Occipital lobe (tissue), 2 donors: ENCODE data around the gene FFAR1. TPM values are rescaled to one million over a fixed set of nuclear protein-coding genes. Genes with fewer than 3 reads are reported as not detected.

Experiments
- DNase-seq: peaks from one replicate; lab custom pipeline; 2025; lab: John Stamatoyannopoulos, UW
- total RNA-seq: library from RNA; depleted of rRNA; stranded (reverse); fragments of >200 nt; gene quantifications from one replicate; pipeline ENCODE4 v1.2.3, GENCODE V29; 2014

Gene FFAR1, protein sequence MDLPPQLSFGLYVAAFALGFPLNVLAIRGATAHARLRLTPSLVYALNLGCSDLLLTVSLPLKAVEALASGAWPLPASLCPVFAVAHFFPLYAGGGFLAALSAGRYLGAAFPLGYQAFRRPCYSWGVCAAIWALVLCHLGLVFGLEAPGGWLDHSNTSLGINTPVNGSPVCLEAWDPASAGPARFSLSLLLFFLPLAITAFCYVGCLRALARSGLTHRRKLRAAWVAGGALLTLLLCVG (N-terminal part only)
- total RNA-seq = not detected

DNA sequence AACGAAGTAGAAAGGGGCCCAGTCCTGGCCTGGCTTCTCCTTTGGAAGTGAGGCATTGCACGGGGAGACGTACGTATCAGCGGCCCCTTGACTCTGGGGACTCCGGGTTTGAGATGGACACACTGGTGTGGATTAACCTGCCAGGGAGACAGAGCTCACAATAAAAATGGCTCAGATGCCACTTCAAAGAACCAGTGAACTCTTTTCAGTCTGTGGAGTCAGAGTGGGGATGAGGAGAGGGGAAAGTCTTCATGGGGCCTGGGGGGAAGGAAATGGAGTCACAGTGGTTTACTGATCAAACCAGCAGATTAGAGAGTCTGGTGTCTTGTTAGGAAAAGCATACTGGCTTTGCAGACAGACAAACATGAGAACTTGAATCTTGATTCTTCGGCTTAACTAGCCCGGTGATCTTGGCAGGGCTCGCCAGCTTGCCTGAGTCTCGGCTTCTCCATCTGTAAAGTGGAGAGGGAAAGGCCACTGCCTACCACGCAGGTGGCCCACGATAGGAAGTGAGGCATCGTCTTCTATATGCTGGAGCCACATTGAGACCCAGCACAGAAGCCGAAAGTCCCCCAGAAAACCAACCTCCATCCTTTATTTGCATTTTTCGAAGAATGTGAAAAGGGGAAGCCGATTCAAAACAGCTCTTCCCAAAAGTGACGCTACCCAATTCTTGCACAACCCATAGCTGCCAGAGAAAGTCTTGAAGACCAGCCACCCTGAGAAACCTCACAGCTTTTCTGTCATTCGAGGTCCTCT is at the start of gene FFAR1:
Gene FFAR1, plus strand, starts transcription at position 732 of the 759 bp plus-strand sequence. CDS start 3,650 bp downstream, outside the sequence.
- no peak for DNase-seq

DNA sequence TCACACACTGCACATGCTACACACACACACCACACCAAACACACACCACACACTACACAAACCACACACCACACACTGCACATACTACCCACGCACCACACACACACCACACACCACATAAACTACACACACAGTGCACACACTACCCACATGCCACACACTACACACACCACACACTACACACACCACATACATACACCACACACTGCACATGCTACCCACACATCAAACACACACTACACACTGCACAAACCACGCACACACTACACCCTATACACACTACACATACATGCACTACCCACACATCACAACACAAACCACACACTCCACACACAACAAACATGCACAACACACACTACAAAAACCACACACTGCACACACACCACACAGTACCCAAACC is 49.8 kb upstream of the FFAR1 start:
- DNase-seq = no peak

DNA sequence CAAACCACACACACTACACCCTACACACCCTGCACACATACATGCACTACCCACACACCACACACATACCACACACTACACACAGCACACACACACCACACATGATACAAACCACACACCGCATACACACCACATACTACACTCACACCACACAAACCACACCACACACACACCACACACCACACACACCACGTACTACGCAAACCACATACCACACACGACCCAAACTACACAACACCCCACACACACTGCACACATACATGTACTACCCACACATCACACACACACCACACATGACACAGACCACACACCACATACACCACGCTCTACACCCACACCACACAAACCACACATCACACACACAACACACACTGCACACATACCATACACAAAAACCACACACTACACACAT is 49.1 kb upstream of the FFAR1 start:
- no peak for DNase-seq

DNA sequence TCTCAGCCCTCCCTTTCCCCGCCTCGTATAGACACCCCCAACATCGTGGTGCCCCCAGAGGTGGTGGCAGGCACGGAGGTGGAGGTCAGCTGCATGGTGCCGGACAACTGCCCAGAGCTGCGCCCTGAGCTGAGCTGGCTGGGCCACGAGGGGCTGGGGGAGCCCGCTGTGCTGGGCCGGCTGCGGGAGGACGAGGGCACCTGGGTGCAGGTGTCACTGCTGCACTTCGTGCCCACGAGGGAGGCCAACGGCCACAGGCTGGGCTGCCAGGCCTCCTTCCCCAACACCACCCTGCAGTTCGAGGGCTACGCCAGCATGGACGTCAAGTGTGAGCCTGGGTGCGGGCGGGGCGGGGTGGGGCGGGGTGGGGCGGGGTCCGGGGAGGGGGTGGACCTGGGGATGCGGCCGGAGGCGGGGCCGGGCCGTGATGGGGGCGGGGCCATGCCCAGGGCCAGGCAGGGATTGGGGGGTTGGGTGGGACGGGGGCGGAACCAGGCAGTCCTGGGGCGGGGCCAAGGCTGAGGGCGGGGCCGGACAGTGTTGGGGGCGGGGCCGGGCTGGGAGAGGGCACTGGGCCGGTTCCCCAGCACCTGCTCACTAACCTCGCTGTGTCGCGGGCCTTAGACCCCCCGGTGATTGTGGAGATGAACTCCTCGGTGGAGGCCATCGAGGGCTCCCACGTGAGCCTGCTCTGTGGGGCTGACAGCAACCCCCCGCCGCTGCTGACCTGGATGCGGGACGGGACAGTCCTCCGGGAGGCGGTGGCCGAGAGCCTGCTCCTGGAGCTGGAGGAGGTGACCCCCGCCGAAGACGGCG is 48.0 kb upstream of the FFAR1 start:
- peak; percentile 38 for DNase-seq

DNA sequence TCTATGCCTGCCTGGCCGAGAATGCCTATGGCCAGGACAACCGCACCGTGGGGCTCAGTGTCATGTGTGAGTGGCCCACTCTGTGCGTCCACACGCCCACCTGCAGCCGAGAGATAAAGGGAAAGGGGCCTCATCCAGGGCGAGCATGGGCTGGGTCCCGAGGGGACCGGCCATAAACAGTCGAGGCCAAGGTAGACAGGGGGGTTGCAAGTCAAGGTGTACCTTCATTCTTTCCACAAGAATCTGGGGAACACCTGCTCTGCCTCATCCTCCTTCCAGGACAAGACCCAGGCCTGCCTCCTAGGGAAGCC is 47.4 kb upstream of the FFAR1 start:
- no peak for DNase-seq

DNA sequence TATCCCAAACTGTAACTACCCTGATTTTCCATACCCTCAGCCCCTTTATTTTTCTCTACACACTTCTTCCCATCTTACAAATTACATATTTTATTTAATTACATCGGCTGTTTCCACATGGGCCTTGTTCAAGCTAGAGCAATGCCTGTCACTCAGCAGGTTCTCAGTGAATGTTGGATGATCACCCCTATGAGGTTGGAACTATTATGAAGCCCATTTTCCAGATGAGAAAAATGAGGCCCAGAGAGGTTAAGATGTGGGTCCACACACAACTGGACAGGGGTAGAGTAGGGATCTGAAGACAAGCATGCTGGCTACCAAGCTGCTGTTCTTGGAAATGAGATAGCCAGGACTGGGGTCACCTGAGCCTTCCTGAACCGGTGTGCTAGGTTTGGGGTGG is 45.7 kb upstream of the FFAR1 start:
- DNase-seq = no peak

DNA sequence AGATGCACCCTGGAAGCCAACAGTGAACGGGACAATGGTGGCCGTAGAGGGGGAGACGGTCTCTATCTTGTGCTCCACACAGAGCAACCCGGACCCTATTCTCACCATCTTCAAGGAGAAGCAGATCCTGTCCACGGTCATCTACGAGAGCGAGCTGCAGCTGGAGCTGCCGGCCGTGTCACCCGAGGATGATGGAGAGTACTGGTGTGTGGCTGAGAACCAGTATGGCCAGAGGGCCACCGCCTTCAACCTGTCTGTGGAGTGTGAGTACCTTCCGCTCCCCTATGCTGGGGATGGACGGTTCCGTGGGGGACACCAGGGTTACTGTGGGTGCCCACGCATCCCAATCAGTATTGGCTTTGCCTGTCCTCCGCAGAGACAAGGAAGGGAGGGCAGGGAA is 45.3 kb upstream of the FFAR1 start:
- DNase-seq = no peak

DNA sequence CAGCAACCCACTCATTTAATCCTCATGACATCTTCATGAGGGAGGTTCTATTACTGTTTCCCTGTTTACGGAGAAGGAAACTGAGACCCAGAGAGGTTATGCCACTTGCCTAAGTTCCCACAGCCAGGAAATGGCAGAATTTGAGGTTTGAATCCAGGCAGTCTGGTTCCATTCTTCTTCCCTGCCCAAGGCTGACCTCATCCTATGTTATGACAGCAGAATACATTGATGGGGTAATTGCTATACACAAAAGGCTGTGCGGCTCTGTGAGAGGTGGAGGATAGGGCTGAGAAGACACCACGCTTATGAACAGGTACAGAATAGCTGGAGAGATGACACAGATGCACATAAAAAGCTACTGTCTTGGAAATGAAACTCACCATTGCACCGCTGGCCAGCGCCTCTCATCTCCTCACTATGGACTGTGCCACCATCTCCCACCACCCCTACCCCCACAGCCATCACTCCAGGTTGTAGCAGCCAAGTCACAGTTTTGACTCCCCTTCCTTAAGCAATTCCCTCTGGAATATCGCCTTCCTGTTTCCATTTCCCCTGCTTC is 44.3 kb upstream of the FFAR1 start:
- no peak for DNase-seq

DNA sequence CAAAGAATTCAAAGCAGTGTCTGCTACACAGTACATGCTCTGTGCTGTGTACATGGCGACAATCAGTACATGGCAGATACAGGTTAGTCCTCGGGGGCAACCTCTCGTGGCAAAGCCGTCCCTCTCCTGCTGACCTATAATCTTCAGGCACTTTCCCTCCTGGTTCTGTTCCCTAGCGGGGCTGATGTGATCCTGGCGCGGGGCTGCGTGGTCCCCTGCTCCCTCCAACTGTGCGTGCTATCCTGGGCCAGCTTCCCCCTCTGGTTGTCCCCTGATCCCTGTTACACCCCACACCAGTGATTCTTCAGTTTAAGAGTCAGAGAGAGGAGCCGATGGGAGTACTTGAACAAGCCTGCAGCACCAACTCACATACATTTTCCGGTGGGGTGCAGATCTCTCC is 43.7 kb upstream of the FFAR1 start:
- DNase-seq = no peak

DNA sequence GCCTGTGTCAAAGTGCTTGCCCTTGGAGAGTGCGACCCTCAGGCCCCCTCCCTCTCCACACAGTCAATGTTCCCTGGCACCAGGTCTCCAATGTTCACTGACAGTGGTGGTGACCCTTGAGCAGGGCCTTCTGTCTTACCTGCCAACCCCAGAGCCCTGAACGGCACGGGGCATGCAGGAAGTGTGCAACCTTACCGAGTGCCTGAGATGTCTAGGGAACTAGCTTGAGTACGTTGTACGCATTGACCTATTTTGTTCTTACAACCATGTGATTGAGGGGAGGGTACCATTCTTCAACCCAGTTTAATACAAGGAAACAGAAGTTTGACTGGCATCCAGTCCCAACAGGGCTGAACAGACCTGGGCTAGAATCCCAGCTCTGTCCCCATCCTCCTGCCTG is 42.5 kb upstream of the FFAR1 start:
- DNase-seq = no peak

DNA sequence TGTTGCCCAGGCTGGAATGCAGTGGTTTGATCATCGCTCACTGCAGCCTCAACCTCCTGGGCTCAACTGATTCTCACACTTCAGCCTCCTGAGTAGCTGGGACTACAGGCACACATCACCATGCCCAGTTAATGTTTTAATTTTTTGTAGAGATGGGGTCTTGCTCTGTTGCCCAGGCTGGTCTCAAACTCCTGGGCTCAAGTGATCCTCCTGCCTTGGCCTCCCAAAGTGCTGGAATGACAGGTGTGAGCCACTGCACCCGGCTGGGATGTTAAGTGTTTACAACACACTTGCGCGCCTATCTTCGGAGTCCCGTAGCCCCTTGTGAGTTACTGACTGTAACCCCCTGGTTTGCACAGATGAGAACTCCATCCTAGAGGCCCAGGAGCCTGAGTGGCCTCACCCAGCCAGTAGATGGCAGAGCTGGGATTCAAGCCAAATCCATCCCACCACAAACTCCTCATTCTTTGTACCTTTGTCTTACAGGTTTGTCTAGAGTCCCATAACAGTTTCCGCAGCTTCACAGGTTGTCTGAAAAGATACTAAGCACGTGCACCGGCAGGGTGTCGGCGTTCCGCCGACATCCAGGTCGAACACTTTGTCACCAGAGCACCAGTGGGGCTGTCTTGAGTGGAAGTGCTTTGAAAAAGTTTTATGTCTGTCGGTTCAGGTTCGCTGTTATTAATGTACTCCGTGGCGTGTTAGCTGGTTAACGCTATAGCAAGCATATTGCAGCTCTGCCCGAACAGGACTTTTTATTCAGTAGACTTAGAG is 41.0 kb upstream of the FFAR1 start:
- no peak for DNase-seq

DNA sequence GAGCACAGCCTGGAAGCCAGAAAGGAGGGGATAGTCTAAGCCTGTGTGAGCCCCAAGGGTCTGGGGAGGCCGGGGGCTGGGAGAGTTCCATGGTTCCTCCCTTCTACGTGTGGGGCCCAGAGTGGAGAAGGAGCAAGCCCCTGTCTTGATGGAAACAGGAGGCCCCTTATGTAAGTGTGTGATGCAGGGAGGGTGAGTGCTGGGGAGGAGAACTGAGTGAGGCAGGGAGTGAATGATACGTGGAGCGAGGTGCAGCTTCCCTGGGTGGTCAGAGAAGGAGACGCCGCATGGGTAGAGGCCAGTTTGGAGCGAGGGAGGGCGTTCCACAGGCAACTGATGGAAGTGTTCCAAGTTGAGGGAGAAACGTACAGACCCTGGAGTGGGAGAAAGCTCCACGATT is 39.8 kb upstream of the FFAR1 start:
- no peak for DNase-seq

DNA sequence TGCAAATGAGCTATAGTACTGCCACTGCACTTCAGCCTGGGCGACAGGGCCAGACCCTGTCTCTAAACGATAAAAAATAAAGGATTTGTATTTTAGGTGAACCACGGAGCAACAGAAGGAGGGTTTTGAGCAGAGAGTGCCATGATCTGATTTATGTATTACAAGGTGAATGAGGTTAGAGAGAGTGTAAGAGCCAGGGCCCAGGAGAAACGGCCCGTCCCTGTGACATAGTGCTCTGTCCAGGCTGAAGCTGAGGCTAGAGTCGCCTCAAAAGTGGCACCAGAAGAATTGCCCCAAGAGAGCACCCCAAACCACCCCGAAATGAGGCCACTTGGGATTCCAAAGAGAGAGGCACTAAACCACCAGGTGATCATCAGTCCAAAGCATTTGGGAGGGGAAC is 38.8 kb upstream of the FFAR1 start:
- no peak for DNase-seq

DNA sequence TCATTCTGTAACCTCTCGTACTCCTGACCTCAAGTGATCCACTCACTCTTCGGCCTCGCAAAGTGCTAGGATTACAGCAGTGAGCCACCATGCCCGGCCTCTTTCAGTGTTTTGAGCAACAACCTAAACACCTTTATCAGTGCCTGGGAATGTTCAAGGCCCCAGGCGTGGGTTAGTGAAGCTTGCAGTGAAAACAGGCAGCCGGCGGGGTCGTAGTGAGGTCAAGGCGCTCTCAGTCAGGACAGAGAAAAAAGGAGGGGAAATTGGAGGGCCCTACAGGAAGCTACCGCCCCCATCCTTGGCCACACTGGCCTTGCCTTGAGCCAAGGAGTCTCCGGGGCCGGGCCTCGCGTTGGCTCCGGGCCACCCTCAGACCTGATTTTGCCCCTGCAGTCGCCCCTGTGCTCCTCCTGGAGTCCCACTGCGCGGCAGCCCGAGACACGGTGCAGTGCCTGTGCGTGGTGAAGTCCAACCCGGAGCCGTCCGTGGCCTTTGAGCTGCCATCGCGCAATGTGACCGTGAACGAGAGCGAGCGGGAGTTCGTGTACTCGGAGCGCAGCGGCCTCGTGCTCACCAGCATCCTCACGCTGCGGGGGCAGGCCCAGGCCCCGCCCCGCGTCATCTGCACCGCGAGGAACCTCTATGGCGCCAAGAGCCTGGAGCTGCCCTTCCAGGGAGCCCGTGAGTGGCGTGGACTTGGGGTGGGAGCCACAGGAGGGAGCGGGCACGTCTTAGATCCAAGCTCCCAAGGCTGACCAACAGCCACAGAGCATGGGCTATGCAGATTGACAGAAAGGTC is 38.0 kb upstream of the FFAR1 start:
- DNase-seq = no peak

DNA sequence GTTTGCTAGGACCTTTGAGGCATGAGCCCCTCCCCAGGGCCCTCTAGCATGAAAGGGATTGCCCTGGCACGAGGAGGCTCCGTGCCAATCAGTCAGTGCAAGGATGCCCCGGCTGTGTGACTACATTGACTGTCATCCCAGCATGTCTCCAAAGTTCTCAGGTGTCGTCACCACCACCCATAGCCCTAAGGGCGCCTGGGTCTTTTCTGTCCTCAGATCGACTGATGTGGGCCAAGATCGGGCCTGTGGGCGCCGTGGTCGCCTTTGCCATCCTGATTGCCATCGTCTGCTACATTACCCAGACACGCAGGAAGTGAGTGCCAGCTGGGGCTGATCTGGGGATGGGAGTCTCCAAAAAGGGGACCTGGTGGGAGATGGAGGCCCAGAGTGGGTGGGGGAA is 37.4 kb upstream of the FFAR1 start:
- DNase-seq = no peak

DNA sequence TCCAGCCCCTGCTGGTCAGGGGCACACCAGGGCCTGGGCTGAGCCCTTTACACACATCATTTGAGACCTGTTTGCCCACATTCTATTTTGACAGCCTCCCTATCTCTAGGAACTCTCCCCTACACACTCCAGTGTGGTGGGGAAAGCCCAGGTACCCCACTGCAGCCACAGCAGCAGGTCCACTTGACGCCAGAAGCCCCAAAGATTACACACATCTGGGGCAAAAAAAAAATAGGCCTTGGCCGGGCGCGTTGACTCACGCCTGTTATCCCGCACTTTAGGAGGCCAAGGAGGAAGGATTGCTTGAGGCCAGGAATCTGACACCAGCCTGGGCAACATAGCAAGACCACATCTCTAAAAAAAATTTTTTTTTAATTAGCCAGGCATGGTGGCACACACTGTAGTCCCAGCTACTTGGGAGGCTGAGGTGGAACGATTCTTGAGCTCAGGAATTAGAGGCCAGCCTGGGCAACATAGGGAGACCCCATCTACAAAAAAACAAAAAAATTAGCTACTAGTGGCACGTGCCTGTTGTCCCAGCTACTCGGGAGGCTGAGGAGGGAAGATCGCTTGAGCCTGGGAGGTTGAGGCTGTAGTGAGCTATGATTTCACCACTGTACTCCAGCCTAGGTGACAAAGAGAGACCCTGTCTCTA is 36.8 kb upstream of the FFAR1 start:
- DNase-seq = no peak

DNA sequence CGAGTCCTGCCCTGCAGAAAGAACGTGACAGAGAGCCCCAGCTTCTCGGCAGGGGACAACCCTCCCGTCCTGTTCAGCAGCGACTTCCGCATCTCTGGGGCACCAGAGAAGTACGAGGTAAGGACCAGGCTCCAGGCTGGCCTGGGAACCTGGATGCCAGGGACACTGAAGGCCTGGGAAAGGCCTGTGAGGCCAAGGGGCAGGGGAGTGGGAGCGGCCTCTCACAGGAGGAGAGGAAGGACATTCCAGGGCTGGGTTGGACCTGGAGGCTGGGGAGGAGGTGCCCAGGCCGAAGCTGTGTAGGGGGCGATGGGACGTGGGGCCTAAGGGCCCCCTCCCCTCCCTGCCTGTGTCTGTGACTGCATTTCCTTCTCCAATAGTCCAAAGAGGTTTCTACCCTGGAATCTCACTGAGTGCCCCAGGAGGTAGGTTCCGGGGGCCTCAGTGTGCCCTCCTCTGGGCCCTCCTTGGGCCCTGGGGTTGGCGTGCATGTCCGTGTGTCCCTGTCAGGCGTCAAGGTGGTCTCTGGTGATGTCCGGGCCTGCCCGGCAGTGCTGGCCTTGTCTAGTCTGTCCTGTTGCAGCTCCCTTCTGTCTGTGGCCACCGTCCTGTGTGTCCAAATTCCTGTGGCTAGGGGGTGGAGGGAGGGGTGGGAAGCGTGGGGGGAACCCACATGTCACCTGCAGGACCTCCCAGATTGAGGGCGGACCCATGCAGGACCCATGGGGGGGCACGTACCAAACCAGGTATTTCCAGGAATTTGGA is 35.6 kb upstream of the FFAR1 start:
- DNase-seq = no peak

DNA sequence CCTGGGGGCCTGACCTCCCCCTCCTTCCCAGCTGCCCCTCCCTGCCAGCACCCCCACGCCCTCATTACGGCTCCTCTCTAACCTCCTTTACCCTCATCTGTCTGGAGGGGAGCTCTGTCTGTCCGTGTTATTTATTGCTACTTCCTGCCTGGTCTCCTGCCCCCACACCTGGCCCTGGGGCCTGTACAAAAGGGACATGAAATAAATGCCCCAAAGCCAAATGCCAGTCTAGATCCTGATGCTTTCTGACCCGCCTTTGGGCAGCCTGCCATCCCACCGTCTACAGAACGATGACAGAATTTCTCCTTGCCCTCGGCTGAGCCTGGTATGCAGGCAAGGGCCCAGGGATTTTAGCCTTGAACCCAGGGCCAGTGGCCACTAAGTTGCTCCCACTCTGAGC is 34.1 kb upstream of the FFAR1 start:
- DNase-seq = no peak

DNA sequence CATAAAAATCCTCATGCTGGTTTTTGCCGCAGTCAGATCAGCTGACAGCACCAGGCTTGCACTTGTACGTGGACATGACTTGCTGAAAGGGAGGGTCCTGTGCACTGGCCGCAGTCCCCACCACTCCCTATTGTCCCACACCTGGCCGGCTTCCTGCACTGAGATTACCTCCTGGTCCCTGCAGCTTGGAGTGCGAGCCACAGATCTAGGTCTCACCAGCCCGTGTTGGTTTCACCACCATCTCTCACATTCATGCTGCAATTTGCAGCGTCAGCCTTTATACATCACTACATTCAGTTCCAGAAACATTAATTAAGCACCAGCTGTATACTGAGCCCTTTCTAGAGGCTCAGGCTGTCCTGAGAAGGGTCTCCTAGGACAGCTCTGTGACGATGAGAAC is 33.7 kb upstream of the FFAR1 start:
- no peak for DNase-seq
